ENCODE data around the gene EXOC4.
"Not testable (repeated sequence)": the region's sequence is repeated elsewhere in the genome, so short reads cannot be mapped to it uniquely, and the experiment has no call there.

EXOC4 gene

DNA sequence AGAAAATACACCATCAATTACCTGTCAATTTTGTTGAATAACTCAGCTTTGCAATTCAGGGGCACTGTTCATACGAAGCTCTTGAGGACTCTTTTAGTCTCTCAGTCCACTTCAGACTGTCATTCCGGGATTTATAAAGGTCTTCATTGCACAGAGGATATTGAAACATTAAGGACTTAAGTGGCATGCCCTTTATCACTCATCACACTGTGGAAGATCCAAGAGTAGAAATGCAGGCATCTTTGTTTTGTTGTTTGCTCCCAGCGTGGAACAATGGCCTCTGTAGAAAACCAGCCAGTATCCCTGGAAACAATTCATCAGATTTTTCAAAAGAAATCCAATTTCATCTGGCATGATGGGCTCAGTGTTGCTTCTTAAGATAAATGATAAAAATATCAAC is 808.0 kb downstream of the EXOC4 start:
- DNase-seq = no peak

DNA sequence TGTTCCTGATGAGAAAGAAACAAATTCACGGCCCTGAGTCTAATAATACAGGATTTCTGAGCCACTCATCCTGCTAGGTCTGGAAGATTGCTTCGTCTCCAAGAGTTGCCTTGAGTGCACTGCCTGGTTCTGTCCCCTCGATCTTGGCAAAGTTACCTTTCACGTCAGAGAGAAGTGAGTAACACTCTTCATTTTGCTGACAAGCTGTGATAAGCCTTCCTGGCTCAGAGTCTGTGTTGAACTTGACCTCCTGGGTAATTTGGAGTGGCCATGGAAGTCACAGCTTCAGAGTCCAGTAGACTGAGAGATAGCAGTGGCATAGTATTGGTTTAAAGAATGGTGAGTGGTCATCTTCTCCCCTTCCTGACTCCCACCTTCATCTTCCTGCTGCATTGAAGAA is 809.6 kb downstream of the EXOC4 start:
- DNase-seq = no peak

DNA sequence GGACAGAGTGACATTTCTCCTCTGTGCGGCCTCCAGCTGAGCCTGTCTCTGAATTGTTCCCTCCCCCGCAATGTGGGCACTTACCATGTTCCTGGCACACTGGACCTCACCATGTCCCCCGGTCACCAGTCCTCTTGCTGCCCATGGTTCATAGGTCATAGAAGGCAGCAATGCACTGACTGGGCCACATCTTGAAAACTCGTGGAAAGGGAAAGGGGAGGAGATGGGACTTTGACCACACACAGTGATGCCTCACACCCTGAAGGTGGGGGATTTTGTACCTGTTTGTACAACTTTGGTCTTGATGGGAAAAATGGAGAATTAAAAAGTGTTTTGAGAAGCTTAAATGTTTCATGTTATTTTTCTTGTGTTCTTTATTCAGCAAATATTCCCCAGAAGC is 812.5 kb downstream of the EXOC4 start:
- DNase-seq = no peak

DNA sequence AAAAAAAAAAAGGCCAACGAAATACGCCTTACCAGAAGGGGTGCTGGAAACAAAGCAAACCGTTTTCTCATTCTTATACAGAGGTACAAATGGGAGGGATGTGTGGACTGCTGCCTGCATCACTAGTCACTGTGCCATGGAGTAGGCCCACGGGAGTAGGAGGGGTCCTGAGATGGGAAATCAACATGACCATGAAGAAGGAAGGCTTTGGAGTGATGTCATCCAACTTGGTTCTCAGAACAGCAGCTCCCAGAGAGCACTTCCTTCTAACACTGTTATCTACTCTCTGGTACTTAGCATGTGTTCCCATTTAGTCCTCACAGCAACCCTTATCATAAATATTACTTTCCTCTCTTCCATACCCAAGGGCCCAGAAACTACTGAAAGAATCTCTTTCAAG is 814.3 kb downstream of the EXOC4 start:
- no peak for DNase-seq

DNA sequence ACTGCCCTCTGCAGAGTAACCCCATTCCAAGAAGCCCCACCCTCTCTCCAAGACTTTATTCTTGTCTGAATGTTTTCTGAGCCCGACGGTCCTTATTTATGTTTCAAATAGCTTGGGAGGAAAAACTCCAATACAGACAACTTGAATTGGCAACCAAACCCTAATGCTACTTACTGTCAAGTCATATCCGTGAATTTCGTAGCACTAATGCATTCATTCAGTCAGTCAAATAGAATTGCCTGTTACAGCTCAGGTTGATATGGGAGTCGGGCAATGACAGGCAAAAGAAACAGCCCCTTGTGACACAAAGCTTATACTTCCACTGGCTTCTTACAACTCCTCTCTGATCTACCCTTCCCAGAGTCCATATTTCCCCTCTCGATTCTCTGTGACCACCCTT is 815.8 kb downstream of the EXOC4 start:
- DNase-seq = no peak

DNA sequence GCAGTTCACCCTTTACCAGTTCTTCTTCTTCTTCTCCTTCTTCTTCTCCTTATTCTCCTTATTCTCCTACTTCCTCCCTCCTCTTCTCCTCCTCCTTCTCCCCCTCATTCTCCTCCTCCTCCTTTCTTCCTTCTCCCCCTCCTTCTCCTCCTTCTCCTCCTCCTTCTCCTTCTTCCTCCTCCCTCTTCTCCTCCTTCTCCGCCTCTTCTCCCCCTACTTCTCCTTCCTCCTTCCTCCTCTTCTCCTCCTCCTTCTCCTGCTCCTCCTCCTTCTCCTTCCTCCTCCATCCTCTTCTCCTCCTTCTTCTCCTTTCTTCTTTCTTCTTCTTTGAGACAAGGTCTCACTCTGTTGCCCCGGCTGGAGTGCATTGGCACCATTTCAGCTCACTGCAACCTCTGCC is 816.3 kb downstream of the EXOC4 start:
- DNase-seq = no peak

DNA sequence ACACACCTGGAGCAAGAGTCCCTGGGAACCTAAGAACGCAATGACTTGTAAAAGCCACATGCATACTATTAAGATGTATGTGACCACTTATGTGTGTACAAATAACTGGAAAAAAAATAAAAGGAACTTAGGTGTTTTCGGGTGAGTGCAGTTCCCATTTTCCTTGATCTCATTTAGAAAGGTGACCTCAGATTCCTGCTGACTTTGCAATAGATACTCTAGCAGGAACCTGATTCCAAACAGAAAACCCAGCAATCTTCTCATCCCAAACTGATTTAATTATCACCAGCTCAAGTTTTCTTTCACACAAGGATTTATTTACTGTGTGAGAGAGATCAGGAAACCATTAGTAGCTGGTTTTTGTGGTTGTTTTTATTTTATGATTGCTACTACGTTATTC is 817.8 kb downstream of the EXOC4 start:
- no peak for DNase-seq

DNA sequence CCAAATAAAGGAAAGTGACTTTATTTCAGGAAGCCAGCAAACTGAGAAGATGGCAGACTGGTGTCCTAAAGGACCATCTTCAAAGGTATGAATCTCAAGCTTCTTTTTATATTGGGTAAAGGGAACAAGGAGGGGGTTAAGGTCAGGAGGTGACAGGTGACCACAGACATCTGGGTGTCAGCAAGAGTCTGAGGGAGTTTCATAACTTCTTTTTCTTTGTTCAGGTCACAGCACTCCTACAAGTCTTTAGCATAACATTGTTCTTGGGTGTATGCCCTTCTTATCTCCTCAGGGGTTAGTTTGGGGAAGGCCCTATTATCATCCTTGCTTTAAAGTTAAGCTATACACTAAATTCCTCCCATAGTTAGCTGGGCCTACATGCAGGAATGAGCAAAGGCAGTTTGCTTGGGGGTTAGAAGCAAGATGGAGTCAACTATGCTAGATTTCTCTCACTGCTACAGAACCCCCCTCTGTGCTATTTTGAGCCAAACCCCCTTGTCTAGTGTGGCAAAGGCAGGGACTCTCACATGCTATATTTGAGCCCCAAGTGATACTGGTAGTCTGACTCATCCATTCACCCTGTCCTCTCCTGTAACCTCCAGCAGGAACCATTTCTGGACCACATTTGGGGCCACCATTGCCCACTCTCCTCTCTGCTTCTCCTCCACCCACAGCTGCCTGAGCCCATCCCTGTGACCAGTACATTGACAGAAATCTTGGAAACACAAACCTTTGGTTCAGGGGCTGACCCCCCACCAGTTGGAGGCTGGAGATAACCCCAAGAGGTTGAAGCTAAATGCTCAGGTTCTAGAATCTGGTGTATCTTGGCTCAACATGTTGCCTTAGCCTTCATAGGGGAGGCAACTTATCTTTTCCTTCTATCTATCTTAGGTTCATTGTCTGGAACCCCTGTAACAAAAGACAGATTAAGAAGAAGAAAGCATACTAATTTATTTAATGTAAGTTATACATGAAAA is 818.8 kb downstream of the EXOC4 start:
- DNase-seq = no peak

DNA sequence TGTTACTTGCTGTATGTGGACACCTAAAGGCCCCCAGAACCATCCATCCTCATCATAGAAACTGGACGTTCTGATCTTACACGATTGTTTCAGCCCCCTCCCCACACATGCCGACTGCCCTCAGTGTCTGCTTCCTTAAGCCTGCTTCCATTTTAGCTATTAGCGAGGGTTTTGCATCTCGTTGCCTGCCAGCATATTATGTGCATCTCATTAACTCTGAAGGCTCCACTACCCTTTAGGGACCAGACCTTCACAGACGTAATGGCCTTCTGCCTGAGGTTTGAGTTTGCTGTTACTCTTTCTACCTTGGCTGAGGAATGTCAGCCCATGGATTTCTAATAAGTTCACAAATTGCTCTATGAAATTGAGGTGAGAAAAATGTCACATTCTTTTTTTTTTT is 820.4 kb downstream of the EXOC4 start:
- DNase-seq = no peak

DNA sequence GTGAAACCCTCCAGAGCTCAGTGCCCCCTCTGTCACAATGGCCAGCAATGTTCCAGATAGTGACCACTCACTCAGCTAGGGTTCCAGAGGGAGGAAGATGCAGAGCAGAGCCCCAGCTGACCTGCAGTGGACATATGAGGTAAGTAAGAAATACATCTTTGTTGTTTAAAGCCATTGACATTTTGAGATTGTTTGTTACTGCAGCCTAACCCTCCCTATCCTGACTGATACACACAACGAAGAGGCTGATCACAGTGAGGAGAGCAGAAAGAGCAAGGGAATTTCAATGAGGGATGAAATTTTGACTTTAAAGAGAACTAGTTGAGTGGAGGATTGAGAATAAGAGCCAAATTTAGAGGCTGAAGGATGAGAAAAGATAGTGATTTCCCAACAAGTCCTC is 822.9 kb downstream of the EXOC4 start:
- DNase-seq = no peak

DNA sequence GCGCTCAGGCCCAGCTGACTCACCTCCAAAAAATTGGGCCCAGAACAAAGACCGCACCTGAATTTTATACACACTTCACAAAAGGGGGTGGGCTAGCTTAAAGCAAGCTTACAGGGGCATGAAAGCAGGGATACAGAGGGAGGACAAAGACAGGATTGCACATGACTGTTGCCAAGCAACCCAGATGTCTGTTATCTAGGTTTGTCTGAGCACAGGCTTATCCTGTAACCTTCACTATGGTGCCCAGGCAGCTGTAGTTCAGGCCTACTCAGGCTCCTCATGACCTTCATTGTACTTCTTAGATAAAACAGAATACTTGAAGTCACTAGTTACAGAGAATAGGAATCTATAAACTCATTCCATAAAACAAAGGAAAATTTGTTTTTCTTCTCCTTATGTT is 824.7 kb downstream of the EXOC4 start:
- not testable (repeated sequence) for DNase-seq

DNA sequence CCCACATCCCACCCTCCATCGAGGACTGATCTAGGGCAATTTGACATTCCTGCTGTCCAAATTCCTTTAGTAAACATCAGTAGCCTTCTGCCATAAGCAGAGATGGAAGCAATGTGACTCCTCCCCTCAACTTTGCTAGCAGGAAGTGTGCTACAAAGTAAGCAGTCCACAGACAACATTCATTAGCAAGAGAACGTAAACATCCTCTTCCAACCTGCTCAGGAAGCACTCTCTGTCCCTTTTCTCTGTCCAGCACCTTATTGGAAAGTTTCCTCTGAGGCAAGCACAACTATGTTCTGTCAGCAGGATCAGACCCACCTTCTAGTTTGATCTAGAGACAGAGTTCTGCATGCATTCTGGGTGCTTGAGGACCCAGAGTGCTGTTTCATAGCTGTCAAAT is 826.1 kb downstream of the EXOC4 start:
- no peak for DNase-seq

DNA sequence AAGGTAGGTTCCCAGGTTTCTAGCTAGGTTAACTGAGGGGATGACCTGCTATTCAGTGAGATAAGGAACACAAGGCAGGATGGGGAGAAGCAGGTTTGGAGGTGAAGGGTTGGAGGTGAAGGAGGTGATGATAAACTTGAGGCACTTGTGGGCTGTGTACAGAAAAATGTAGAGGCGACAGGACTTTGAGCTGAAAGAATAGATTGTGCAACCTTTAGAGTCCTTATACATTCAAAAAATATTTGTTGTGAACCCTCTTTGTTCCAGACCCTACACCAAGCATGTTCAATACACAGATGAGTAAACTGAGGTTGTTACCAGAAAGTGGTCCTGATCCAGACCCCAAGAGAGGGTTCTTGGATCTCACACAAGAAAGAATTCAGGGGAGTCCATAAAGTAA is 828.8 kb downstream of the EXOC4 start:
- no peak for DNase-seq

DNA sequence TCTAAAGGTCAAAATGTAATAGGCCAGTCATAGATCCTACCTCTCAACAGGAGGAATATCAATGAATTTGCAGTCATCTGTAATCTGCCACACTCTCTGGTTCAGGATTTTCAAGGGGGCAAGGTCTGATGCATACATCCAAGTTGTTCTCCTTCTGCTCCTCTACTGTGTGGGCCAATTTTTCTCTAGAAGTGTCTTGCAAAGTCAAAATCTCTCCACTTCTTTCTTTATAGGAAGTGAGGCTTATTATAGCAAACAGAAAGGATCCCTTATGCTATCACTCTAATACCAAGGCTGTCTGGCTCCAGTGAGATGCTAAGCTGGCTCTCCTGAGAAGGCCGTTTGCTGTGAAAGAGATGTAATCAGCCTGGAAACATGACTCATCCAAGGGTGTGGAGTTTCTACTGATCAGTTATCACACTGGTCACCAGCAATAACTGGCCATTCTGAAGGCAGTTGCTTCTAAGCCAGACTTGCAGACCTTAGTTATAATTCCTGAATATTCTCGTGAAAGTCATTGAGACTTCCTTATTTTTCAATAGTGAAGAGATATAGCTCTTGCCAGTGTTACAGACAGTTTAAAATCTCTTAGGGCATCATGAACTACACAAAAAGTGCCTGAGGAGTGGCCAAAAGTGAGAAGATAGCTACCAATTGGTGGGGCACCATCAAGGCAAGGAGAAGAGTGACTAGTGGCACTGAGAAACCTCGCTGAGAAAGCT is 831.0 kb downstream of the EXOC4 start:
- DNase-seq = no peak

DNA sequence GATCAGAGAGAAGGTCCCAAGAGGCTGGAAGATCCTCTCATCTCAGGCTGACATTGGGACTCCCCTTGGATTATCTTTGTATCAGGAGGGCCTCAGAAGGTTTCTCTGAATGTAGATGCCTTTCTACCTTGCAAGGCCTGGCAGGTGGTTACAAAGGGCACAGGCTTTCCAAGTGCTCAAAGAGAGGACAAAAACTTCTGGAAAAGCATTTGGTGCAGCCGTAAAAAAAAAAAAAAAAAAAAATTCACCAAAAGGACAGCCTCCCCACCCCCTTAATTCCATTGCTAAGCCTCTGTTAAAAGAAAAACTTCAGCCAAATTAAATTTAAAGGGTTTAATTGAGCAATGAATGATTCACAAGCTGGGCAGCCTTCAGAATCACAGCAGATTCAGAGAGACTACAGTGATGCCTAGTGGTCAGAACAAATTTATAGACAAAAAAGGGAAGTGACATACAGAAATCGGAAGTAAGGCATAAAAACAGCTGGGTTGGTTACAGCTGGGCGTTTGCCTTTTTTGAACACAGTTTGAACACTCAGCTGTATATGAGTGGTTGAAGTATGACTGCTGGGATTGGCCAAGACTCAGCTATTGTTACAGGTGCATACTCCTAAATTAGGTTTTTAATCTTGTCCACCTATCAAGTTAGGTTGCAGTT is 831.7 kb downstream of the EXOC4 start:
- DNase-seq = no peak

DNA sequence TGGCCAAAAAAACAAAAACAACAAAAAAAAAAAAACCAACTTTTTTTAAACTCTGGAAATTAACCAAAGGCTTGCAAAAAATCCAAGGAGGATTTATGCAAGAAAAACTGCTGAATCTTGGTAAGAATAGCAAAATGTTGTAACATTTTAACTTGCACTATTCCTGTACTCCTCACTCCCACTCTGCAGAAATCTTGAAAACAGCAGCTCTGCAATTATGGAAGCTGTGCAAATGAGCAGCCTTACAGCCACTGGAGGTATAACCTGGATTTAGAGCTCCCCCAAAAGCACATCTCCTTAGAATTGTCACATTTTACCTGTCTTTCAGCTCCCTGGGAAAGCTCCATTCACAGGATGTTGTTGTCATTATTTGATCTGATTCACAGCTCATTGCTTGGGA is 832.4 kb downstream of the EXOC4 start:
- DNase-seq = no peak

DNA sequence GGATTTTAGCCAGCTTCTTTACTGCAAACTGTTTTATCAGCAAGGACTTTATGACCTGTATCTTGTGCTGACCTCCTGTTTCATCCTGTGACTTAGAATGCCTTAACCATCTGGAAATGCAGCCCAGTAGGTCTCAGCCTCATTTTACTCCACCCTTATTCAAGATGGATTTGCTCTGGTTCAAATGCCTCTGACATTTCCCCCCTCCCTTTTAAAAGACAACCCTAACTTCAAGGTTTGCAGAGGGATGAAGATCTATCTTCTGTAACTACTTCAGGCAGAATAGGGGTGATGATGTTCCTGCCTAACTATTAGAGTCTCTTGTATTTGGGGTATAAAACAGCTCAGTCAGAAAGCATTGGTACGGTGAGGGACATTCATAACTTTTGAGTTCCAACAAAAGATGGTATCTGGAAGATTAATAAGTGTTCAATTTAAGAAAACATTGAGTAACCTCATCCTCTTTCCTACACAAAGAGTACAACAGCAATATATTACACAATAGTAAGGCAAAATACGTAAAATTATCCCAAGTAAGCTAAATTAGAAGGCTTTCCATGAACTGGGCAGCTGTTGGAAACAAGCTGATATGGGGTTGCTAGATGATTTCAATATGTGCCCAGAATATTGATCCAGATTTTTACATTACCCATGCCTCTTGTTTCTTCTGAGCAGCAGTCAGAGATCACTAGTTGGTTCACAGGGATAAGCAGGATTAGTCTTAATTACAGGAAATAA is 834.3 kb downstream of the EXOC4 start:
- DNase-seq = no peak

DNA sequence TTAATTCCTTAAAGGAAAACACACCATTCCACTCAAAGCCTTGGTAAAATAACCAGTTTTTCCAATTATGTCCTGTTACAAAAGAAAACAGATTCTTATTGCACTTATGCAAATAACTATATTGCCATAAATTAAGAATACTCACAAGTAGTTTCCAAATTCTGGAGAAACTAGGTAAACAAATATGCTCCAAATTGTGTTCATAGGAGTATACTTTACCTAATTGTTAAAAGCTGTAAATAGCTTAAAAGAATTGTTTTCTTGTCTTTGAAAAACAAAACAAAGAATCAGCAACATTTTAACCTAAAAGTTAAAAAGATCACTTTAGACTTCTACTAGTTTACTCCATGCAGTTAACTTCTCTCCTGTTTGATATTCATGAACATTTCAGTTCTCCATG is 835.3 kb downstream of the EXOC4 start:
- DNase-seq = no peak

DNA sequence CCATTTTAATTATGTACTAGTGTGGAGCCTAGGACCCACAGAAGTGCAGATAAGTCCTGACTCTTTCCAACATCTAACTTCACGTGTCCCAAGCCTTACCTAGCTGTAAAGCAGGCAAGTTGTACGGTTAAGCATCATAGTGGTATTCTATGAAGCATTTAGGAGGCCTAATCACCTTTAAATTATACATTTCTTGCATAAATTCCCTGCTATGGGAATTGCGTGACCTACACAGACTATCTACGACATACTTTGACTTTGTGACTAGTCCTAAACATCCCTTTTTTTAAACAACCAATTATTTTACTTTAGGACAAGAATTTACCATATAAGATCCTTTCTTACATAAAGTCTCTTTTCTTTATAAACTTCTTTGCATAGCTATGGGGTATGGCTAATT is 836.6 kb downstream of the EXOC4 start:
- DNase-seq = no peak

DNA sequence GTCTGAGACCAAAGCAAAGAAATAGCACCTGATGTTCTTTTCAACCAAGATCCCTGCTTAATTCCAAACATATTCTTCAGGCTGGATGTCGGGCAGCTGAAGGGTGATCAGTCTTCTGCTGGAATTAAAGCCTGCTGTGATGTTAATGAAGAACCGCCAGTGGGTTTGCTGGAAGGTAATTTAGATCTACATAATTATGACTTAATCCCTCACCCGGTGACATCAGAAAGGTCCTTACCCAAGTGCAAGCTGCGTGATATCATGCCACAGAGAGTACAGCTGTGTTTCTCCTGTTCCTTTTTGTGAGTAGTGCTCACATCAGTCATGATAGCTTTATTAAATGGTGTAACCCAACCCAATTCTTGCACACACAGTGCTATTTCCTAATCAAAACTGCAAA is 845.2 kb downstream of the EXOC4 start:
- DNase-seq = no peak

DNA sequence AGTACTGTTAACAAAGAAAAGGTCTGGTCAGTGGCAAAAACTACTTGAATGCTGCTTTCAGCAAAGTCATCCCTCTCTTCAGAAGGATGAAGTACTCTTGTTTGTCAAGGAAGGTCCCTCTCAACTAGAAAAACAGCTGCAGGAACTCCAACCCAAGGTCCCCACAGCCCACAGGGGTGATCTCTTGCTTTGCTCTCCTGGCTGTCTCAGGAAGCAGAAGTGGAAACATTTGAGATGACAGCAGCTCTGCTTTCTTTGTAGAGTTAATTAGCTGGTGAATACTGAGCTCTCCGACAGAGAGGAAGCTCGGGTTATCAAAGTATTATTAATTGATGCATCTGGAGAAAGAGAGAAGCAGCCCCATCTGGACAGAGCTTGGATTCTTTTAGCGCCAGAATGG is 848.8 kb downstream of the EXOC4 start:
- peak; percentile 34 for DNase-seq

DNA sequence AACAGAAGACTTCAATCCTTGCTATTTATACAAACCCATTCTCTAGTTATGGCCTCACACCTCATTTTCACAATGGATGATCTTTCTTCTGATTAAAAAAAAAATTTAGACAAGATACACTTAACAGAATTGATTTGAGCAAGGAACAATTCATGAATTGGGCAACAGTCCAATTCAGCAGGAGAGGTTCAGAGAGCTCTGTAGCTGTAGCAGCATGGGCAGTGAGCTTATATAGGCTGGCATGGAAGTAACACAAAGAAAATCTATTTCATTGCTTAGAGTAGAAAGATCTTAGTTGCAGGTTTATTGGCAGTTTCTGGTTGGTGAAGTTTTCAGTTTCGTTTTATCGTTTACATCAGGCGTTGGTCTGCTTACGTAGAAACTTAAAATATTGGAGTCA is 851.3 kb downstream of the EXOC4 start:
- DNase-seq = no peak

DNA sequence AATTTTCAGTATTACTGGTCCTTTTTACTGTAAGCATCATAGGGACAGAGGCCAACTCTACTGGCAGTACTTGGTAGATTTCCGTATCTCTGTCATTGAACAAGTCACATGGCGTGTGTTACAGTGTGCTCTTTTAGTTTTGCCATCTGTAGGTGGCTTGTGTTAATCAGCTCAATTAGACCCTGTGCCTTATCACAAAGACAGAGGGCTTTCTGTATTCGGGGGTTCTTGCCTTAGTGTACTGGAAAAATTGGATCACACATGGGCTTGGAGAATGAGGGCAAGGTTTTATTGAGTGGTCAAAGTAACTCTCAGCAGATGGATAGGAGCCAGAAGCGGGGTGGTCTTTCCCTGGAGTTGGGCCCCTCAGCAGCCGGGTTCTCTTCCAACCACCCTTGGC is 853.0 kb downstream of the EXOC4 start:
- no peak for DNase-seq
